ENCODE measurements around the gene FGF19.
A peak's percentile ranks its signal among the peaks of the same experiment; 100 is the strongest.

Gene FGF19

GRCh38 chr11:69664103-69664775, 39.6 kb downstream of the FGF19 start:
- peak; percentile 25 for DNase-seq
- peaks cover 81% of the 10 kb centered on the region for H3K36me3 Mint-ChIP-seq (ENCODE audit: low read depth)
- H3K27ac Mint-ChIP-seq: peak overlapping the region; percentile 18
- H3K4me3 Mint-ChIP-seq: no peak overlapping the region
- H3K9me3 Mint-ChIP-seq: no peaks in the 10 kb centered on the region
- H3K27me3 Mint-ChIP-seq: no peaks in the 10 kb centered on the region
- H3K4me1 Mint-ChIP-seq (ENCODE audit: low read depth): peaks cover 3% of the 10 kb centered on the region

GRCh38 chr11:69663326-69663725, 40.5 kb downstream of the FGF19 start:
- H3K4me1 Mint-ChIP-seq (ENCODE audit: low read depth): no peaks in the 10 kb centered on the region
- H3K27me3 Mint-ChIP-seq: no peaks in the 10 kb centered on the region
- no peak for DNase-seq
- peak overlapping the region; percentile 34 for H3K27ac Mint-ChIP-seq
- H3K4me3 Mint-ChIP-seq: no peak overlapping the region
- H3K9me3 Mint-ChIP-seq: no peaks in the 10 kb centered on the region
- peaks cover 72% of the 10 kb centered on the region for H3K36me3 Mint-ChIP-seq (ENCODE audit: low read depth)

GRCh38 chr11:69662806-69663205, 41.0 kb downstream of the FGF19 start:
- Mint-ChIP-seq H3K27me3 (no peaks in the 10 kb centered on the region), H3K4me1 (ENCODE audit: low read depth) (no peaks in the 10 kb centered on the region), H3K27ac (no peak overlapping the region), H3K36me3 (ENCODE audit: low read depth) (peaks cover 67% of the 10 kb centered on the region), H3K9me3 (no peaks in the 10 kb centered on the region), H3K4me3 (no peak overlapping the region)
- no peak for DNase-seq

DNA sequence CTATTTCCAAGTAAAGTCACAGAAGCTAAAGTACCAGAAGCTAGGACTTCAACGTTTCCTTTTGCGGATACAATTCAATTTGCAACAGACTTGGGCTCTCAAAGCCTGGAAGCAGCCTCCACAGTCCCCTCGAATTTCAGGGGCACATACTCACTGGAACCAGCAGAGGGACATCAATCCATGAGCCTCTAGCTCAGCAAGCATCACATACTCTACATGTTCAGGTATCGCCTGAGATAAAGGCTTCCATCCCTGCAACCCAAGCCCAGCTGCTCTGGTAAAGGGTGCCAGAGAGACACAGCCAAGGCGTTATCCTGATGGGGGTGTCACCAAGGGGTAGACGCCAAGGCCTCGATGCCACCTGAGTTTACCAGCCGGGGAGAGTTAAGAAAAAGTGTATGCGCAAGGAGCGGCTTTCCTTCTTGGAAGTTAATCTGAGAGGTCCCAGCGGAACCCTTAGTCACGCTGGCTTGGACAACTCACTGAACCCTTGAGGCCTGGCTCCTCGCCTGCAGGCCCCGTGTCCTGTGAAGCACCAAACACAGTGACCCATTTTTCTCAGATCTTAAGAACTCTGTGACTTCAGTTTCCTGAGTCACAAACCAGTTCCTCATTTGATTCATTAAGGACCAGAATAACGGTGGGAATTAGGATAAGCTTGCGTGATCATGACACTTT, 41.7 kb downstream of the FGF19 start:
- H3K4me3 Mint-ChIP-seq: no peak overlapping the region
- DNase-seq: no peak
- no peaks in the 10 kb centered on the region for H3K4me1 Mint-ChIP-seq (ENCODE audit: low read depth)
- H3K27ac Mint-ChIP-seq: no peak overlapping the region
- H3K9me3 Mint-ChIP-seq: no peaks in the 10 kb centered on the region
- no peaks in the 10 kb centered on the region for H3K27me3 Mint-ChIP-seq
- H3K36me3 Mint-ChIP-seq (ENCODE audit: low read depth): peaks cover 60% of the 10 kb centered on the region

GRCh38 chr11:69661413-69661715, 42.5 kb downstream of the FGF19 start:
- no peak overlapping the region for H3K4me3 Mint-ChIP-seq
- no peak overlapping the region for H3K27ac Mint-ChIP-seq
- DNase-seq: no peak
- H3K27me3 Mint-ChIP-seq: no peaks in the 10 kb centered on the region
- H3K4me1 Mint-ChIP-seq (ENCODE audit: low read depth): peaks cover 3% of the 10 kb centered on the region
- peaks cover 52% of the 10 kb centered on the region for H3K36me3 Mint-ChIP-seq (ENCODE audit: low read depth)
- no peaks in the 10 kb centered on the region for H3K9me3 Mint-ChIP-seq

GRCh38 chr11:69660001-69660500, 43.8 kb downstream of the FGF19 start:
- no peak overlapping the region for H3K27ac Mint-ChIP-seq
- no peak for DNase-seq
- peaks cover 39% of the 10 kb centered on the region for H3K36me3 Mint-ChIP-seq (ENCODE audit: low read depth)
- H3K27me3 Mint-ChIP-seq: no peaks in the 10 kb centered on the region
- peaks cover 3% of the 10 kb centered on the region for H3K4me1 Mint-ChIP-seq (ENCODE audit: low read depth)
- H3K9me3 Mint-ChIP-seq: no peaks in the 10 kb centered on the region
- H3K4me3 Mint-ChIP-seq: no peak overlapping the region

GRCh38 chr11:69659591-69659990, 44.2 kb downstream of the FGF19 start:
- H3K9me3 Mint-ChIP-seq: no peaks in the 10 kb centered on the region
- H3K36me3 Mint-ChIP-seq (ENCODE audit: low read depth): peaks cover 35% of the 10 kb centered on the region
- no peaks in the 10 kb centered on the region for H3K27me3 Mint-ChIP-seq
- DNase-seq: no peak
- H3K4me3 Mint-ChIP-seq: no peak overlapping the region
- H3K4me1 Mint-ChIP-seq (ENCODE audit: low read depth): peaks cover 3% of the 10 kb centered on the region
- H3K27ac Mint-ChIP-seq: no peak overlapping the region

- Mint-ChIP-seq H3K4me1 (ENCODE audit: low read depth) (peaks cover 3% of the 10 kb centered on the region), H3K27ac (no peak overlapping the region), H3K9me3 (no peaks in the 10 kb centered on the region), H3K27me3 (no peaks in the 10 kb centered on the region), H3K4me3 (no peak overlapping the region), H3K36me3 (ENCODE audit: low read depth) (peaks cover 27% of the 10 kb centered on the region)
- DNase-seq: no peak
Observed at GRCh38 chr11:69658626-69659450, 45.0 kb downstream of the FGF19 start.

- Mint-ChIP-seq H3K27ac (no peak overlapping the region), H3K27me3 (no peaks in the 10 kb centered on the region), H3K36me3 (ENCODE audit: low read depth) (peaks cover 23% of the 10 kb centered on the region), H3K4me1 (ENCODE audit: low read depth) (peaks cover 3% of the 10 kb centered on the region), H3K4me3 (no peak overlapping the region), H3K9me3 (no peaks in the 10 kb centered on the region)
- DNase-seq: no peak
Observed at GRCh38 chr11:69657911-69658625, 45.8 kb downstream of the FGF19 start.

DNA sequence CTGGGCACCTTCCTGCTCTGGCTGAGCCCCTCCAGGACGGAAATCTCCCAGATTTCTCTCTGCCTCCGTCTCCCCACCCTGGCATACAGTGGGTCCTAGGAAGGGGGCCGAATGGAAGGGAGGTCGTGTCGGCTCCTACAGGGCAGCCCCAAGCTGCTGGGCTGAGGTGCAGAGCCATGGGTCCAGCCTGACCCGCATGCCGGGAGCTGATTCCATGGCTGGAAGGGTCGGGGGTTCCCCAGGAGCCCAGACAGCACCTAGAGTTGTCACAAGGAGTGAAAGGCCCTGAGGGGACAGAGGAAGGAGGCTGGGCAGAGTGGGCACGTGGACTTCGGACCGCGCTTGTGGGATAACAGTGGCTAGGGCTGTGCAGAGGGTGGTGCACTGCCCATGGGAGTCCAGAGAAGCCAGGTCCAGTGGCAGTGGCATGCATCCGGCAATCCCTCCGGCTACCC, 46.3 kb downstream of the FGF19 start:
- peaks cover 3% of the 10 kb centered on the region for H3K4me1 Mint-ChIP-seq (ENCODE audit: low read depth)
- no peak overlapping the region for H3K27ac Mint-ChIP-seq
- no peaks in the 10 kb centered on the region for H3K9me3 Mint-ChIP-seq
- H3K36me3 Mint-ChIP-seq (ENCODE audit: low read depth): peaks cover 17% of the 10 kb centered on the region
- H3K4me3 Mint-ChIP-seq: no peak overlapping the region
- no peaks in the 10 kb centered on the region for H3K27me3 Mint-ChIP-seq
- DNase-seq: no peak

GRCh38 chr11:69656536-69657455, 47.0 kb downstream of the FGF19 start:
- Mint-ChIP-seq H3K36me3 (ENCODE audit: low read depth) (peaks cover 16% of the 10 kb centered on the region), H3K9me3 (no peaks in the 10 kb centered on the region), H3K27me3 (no peaks in the 10 kb centered on the region), H3K27ac (no peak overlapping the region), H3K4me3 (no peak overlapping the region), H3K4me1 (ENCODE audit: low read depth) (peaks cover 3% of the 10 kb centered on the region)
- DNase-seq: no peak

DNA sequence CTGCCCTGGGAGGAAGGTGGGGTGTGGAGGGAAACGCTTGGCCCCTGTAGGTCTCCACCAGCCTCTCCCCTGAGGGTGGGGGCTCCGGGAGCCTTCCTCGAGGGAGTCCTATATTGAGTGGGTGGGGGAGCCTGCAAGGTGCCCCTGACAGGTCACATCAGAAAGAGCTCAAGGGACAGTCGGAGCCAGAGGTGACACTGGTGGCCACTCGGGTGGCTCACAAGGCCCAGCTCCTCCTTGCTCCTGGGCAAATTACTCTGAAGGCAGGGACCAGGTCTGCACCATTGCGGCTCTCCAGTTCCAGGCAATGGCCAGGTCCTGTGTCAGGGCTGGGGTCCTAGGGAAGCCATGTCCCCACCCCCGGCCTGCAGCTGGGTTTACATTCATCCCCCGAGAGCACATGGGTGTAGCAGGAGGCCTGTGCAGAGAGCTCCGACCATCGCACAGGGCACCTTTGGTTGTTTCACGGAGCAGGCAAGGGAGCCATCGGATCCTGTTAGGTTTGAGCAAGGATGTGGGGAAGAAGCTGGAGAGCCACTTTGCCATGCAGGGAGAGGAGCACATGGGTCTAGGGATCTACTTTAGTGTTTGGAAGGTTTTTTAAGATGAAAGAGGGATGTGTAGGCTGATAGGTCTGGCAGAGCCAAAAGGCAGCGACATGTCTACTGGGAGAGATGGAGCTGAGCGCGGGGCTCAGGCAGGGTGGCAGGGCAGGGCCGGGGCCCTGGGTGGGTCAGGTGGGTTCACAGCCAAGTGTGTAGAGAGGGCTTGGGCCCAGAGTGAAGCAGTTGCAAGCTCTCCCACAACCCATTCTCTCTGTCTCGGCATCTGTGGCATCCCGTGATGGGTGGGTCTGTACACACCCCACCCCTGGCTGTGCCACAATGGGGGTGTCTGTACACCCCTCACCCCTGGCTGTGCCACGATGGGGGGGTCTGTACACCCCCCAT, 48.1 kb downstream of the FGF19 start:
- Mint-ChIP-seq H3K9me3 (no peaks in the 10 kb centered on the region), H3K36me3 (ENCODE audit: low read depth) (peaks cover 14% of the 10 kb centered on the region), H3K27me3 (no peaks in the 10 kb centered on the region), H3K4me3 (no peak overlapping the region), H3K27ac (no peak overlapping the region), H3K4me1 (ENCODE audit: low read depth) (peaks cover 3% of the 10 kb centered on the region)
- no peak for DNase-seq
